GM23338 (cell line): ENCODE results near the gene ANKHD1. TPM values are rescaled to one million over a fixed set of nuclear protein-coding genes. Genes with fewer than 3 reads are reported as not detected.
"Not testable (repeated sequence)": the region's sequence is repeated elsewhere in the genome, so short reads cannot be mapped to it uniquely, and the experiment has no call there.

Source experiments
- ATAC-seq: fragments of 200-7000 bp; cut with Tn5 transposase; 3 replicates; pipeline ENCODE4 v1.9.1; 2020
- DNase-seq: peaks from one replicate; pipeline ENCODE4 v3.0.0-alpha.2; 2015; ENCODE audit warnings: low spot score
- H2AFZ ChIP-seq: fragments of 200-600 bp; sonication (generic); 2 replicates; pipeline ENCODE4 v1.8.0; 2016; ENCODE audit warnings: antibody characterized with exemption, mild to moderate bottlenecking, moderate library complexity
- H3F3A ChIP-seq: fragments of 200-600 bp; sonication (generic); replicated peaks from 2 replicates; pipeline ENCODE4 v1.8.0; 2017; ENCODE audit warnings: antibody characterized with exemption, mixed run types, low read depth
- H3K27ac ChIP-seq: fragments of 200-600 bp; sonication (generic); 2 replicates; pipeline ENCODE4 v1.6.1; 2016; ENCODE audit warnings: low read depth
- H3K27me3 ChIP-seq: fragments of 200-600 bp; sonication (generic); 2 replicates; pipeline ENCODE4 v1.8.0; 2016; ENCODE audit warnings: mild to moderate bottlenecking, mixed run types, moderate library complexity; ENCODE audit not compliant: insufficient read depth
- H3K36me3 ChIP-seq: fragments of 200-600 bp; sonication (generic); 2 replicates; pipeline ENCODE4 v1.8.0; 2016; ENCODE audit warnings: mild to moderate bottlenecking; ENCODE audit not compliant: insufficient read depth
- H3K4me1 ChIP-seq: fragments of 200-600 bp; sonication (generic); 2 replicates; pipeline ENCODE4 v1.8.0; 2016; ENCODE audit warnings: mild to moderate bottlenecking, moderate library complexity; ENCODE audit not compliant: insufficient read depth
- H3K4me2 ChIP-seq: fragments of 200-600 bp; sonication (generic); 2 replicates; pipeline ENCODE4 v1.7.1; 2017; ENCODE audit warnings: mixed run types
- H3K4me3 ChIP-seq: fragments of 200-600 bp; sonication (generic); 2 replicates; pipeline ENCODE4 v1.6.1; 2016; ENCODE audit warnings: mixed run types
- H3K79me2 ChIP-seq: fragments of 200-600 bp; sonication (generic); replicated peaks from 2 replicates; pipeline ENCODE4 v1.8.0; 2017; ENCODE audit warnings: mild to moderate bottlenecking; ENCODE audit not compliant: insufficient read depth
- H3K9me2 ChIP-seq: fragments of 200-600 bp; sonication (generic); 2 replicates; pipeline ENCODE4 v1.8.0; 2017; ENCODE audit not compliant: insufficient read depth
- H4K20me1 ChIP-seq: fragments of 200-600 bp; sonication (generic); replicated peaks from 2 replicates; pipeline ENCODE4 v1.8.0; 2017; ENCODE audit warnings: mild to moderate bottlenecking; ENCODE audit not compliant: insufficient read depth
- H3K27ac Mint-ChIP-seq: 2 replicates; pipeline ENCODE4 v1.8.0; 2020; ENCODE audit warnings: inconsistent platforms, mild to moderate bottlenecking, moderate library complexity, mixed read lengths
- H3K27me3 Mint-ChIP-seq: 3 replicates; pipeline ENCODE4 v1.8.0; 2022; ENCODE audit warnings: low read depth, mild to moderate bottlenecking, moderate library complexity, mixed read lengths, inconsistent platforms; ENCODE audit not compliant: insufficient read depth, poor library complexity
- H3K36me3 Mint-ChIP-seq: 3 replicates; pipeline ENCODE4 v1.8.0; 2021; ENCODE audit warnings: low read depth, mild to moderate bottlenecking, inconsistent platforms, moderate library complexity, mixed read lengths
- H3K4me1 Mint-ChIP-seq: 3 replicates; pipeline ENCODE4 v1.8.0; 2020; ENCODE audit warnings: mild to moderate bottlenecking, inconsistent platforms, mixed read lengths
- H3K4me3 Mint-ChIP-seq: 3 replicates; pipeline ENCODE4 v1.8.0; 2021; ENCODE audit warnings: moderate library complexity, mild to moderate bottlenecking, inconsistent platforms, mixed read lengths
- H3K9me3 Mint-ChIP-seq: 3 replicates; pipeline ENCODE4 v1.8.0; 2020; ENCODE audit warnings: moderate library complexity, mild to moderate bottlenecking, inconsistent platforms, mixed read lengths
- ETS1 ChIP-seq: IDR thresholded peaks from 2 replicates; pipeline ENCODE4 v1.6.1; 2016; ENCODE audit warnings: antibody characterized with exemption
- EZH2 ChIP-seq: fragments of 200-600 bp; sonication (generic); IDR thresholded peaks from one replicate; pipeline ENCODE4 v1.8.0; 2017; ENCODE audit warnings: antibody characterized with exemption, mild to moderate bottlenecking, low read depth; ENCODE audit not compliant: unreplicated experiment
- EZH2phosphoT487 ChIP-seq: fragments of 200-600 bp; sonication (generic); IDR thresholded peaks from one replicate; pipeline ENCODE4 v1.8.1; 2018; ENCODE audit warnings: antibody characterized with exemption; ENCODE audit not compliant: unreplicated experiment
- JUNB ChIP-seq: IDR thresholded peaks from one replicate; pipeline ENCODE4 v1.6.1; 2016; ENCODE audit warnings: antibody characterized with exemption; ENCODE audit not compliant: unreplicated experiment
- REST ChIP-seq: IDR thresholded peaks from one replicate; pipeline ENCODE4 v1.6.1; 2018; ENCODE audit warnings: antibody characterized with exemption; ENCODE audit not compliant: unreplicated experiment
- STAT1 ChIP-seq: IDR thresholded peaks from one replicate; pipeline ENCODE4 v1.6.1; 2016; ENCODE audit warnings: antibody characterized with exemption; ENCODE audit not compliant: unreplicated experiment
- polyA plus RNA-seq: library from polyadenylated mRNA; unstranded; fragments of >200 nt; fragmentation: Nextera tagmentation; extraction: Ambion mirVana; gene quantifications from 2 replicates; pipeline ENCODE4 v1.2.1, GENCODE V29; 2016
- total RNA-seq: library from RNA; depleted of rRNA; stranded (reverse); fragments of >200 nt; shearing (Covaris generic); gene quantifications from 2 replicates; pipeline ENCODE4 v1.2.3, GENCODE V29; 2014

Gene ANKHD1
- total and polyA plus RNA-seq, 2 experiments from 2014 or later = 73.0 to 119 TPM

GRCh38 chr5:140421375-140421774 lies 19.7 kb downstream of the ANKHD1 start:
- H3K36me3 ChIP-seq, ATAC-seq, H3K27me3 ChIP-seq, H2AFZ ChIP-seq, DNase-seq, H3K27ac Mint-ChIP-seq, H3K4me2 ChIP-seq, H3K4me1 ChIP-seq, H3K27me3 Mint-ChIP-seq, H3F3A ChIP-seq, H3K27ac ChIP-seq, H3K4me3 Mint-ChIP-seq, H3K9me2 ChIP-seq, H3K4me3 ChIP-seq, H3K9me3 Mint-ChIP-seq: not testable (repeated sequence)
- peaks cover 68% of the 10 kb centered on the region for H4K20me1 ChIP-seq
- Mint-ChIP-seq H3K4me1 (peaks cover 17% of the 10 kb centered on the region), H3K36me3 (peaks cover 16% of the 10 kb centered on the region; the same call in 2 of the 3 replicates)
- H3K79me2 ChIP-seq = peaks cover 98% of the 10 kb centered on the region

DNA sequence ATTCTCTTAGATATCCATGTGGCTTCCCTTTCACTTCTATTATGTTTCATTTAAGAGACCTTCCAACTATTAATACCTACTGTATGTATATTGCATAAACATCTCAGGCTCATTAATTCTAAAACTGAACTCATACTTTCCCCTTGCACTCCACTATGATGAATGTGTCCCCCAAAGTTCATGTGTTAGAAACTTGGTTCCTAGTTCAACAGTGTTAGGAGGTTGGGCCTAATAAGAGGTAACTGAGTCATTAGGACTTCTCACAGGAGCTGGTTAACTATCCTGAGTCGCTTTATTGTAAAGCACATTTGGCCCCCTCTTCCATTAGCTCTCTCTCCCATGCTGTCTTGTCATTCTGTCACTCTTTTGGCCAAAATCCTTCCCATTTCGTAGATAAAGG lies 22.0 kb downstream of the ANKHD1 start:
- Histone ChIP-seq H3K27ac (peak overlapping the region; percentile 52; the same call in 1 of the 2 replicates), H3F3A (no peaks in the 10 kb centered on the region), H3K4me2 (no peak overlapping the region), H3K79me2 (peaks cover 83% of the 10 kb centered on the region), H3K36me3 (no peaks in the 10 kb centered on the region), H4K20me1 (peaks cover 58% of the 10 kb centered on the region), H3K27me3 (no peaks in the 10 kb centered on the region), H3K4me1 (0 out of 2 replicates have a peak, but pooled peaks cover 4% of the 10 kb centered on the region), H2AFZ (no peak overlapping the region), H3K4me3 (no peak overlapping the region), H3K9me2 (no peaks in the 10 kb centered on the region)
- no peak for DNase-seq
- peaks cover 17% of the 10 kb centered on the region for H3K4me1 Mint-ChIP-seq
- H3K4me3 Mint-ChIP-seq = no peak overlapping the region
- ATAC-seq = no peak
- H3K27ac Mint-ChIP-seq = no peak overlapping the region
- peaks cover 3% of the 10 kb centered on the region for H3K27me3 Mint-ChIP-seq
- H3K9me3 Mint-ChIP-seq = peaks cover 18% of the 10 kb centered on the region; the same call in 2 of the 3 replicates
- peaks cover 29% of the 10 kb centered on the region; the same call in 2 of the 3 replicates for H3K36me3 Mint-ChIP-seq
- no peak for TF ChIP-seq JUNB
- TF ChIP-seq STAT1 = no peak
- no peak for TF ChIP-seq REST
- no peak for TF ChIP-seq EZH2
- TF ChIP-seq EZH2phosphoT487 = no peak
- TF ChIP-seq ETS1 = no peak
